ENCODE data around the gene SRP68.

DNA sequence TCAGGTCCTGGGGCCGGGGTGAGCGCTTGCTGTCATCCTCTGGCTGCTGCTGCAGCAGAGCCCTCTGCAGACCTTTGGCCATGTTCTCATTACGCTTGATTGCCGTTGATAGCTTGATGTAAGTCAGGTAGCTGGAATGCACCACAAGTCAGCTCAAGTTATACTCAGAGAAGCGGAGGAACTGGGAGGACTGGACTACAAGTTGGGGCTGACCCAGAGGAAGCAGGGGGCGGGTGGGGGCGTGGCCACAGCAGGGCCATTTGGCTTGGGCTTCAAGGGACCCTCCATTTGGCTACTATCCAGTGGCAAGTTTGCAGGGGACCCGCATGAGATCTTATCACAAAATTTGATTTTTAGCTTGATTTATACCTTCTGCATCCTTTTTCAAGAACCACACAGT, 26.3 kb downstream of the SRP68 start:
- TF ChIP-seq CREB1 (IDR thresholded peaks at IDR 0.05) (no peak), EGR1 (IDR thresholded peaks at IDR 0.05; ENCODE audit: borderline replicate concordance, low read depth, low read length) (no peak), POLR2AphosphoS5 (IDR thresholded peaks at IDR 0.05; ENCODE audit: low read depth, low read length) (no peak)
- TF ChIP-seq, protein P1, sequence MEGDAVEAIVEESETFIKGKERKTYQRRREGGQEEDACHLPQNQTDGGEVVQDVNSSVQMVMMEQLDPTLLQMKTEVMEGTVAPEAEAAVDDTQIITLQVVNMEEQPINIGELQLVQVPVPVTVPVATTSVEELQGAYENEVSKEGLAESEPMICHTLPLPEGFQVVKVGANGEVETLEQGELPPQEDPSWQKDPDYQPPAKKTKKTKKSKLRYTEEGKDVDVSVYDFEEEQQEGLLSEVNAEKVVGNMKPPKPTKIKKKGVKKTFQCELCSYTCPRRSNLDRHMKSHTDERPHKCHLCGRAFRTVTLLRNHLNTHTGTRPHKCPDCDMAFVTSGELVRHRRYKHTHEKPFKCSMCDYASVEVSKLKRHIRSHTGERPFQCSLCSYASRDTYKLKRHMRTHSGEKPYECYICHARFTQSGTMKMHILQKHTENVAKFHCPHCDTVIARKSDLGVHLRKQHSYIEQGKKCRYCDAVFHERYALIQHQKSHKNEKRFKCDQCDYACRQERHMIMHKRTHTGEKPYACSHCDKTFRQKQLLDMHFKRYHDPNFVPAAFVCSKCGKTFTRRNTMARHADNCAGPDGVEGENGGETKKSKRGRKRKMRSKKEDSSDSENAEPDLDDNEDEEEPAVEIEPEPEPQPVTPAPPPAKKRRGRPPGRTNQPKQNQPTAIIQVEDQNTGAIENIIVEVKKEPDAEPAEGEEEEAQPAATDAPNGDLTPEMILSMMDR (IDR thresholded peaks at IDR 0.05; ENCODE audit: control extremely low read depth in 1 of 3, insufficient read depth in 1 of 3, low read depth in 1 of 3, low read length in 3 of 3): no peak

Data from H1 (cell line).